Measurements from ENCODE around the gene LSM10.

LSM10 gene

DNA sequence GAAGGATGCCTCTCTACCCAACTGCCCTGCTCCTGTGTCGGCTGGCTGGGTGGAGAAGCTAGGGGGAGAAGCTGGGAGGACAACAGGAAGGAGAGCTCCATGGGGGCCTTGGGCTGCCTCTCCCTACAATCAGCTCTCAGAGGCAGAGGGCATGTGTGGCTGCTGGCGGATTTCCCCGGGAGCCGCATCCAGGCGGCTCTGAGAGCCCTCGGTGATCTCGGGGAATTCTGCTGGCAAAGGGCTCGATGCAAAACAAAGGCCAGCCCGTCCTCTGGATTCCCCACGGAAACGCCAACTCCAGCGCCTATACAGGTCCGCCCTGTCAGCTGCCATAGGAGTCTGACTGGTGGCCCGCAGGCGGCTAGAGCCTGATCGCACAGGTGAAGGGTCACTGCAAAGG lies 47.9 kb downstream of the LSM10 start:
- no peaks in the 10 kb centered on the region for H3K27me3 ChIP-seq (ENCODE audit: low read length)
- no peak overlapping the region for H3K9ac ChIP-seq (ENCODE audit: low read length)
- no peak for TF ChIP-seq EZH2phosphoT487 (conservative IDR thresholded peaks at IDR 0.05; ENCODE audit: low read length)
- TF ChIP-seq, protein P1, sequence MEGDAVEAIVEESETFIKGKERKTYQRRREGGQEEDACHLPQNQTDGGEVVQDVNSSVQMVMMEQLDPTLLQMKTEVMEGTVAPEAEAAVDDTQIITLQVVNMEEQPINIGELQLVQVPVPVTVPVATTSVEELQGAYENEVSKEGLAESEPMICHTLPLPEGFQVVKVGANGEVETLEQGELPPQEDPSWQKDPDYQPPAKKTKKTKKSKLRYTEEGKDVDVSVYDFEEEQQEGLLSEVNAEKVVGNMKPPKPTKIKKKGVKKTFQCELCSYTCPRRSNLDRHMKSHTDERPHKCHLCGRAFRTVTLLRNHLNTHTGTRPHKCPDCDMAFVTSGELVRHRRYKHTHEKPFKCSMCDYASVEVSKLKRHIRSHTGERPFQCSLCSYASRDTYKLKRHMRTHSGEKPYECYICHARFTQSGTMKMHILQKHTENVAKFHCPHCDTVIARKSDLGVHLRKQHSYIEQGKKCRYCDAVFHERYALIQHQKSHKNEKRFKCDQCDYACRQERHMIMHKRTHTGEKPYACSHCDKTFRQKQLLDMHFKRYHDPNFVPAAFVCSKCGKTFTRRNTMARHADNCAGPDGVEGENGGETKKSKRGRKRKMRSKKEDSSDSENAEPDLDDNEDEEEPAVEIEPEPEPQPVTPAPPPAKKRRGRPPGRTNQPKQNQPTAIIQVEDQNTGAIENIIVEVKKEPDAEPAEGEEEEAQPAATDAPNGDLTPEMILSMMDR (IDR thresholded peaks at IDR 0.05; ENCODE audit: insufficient read depth, low read length, poor library complexity, severe bottlenecking) = no peak
- no peaks in the 10 kb centered on the region for H3K9me2 ChIP-seq (replicated peaks; ENCODE audit: insufficient read depth, low read length)
- no peaks in the 10 kb centered on the region for H3K36me3 ChIP-seq (ENCODE audit: low read length)
- H3K79me2 ChIP-seq (ENCODE audit: insufficient read depth, low read length) = no peaks in the 10 kb centered on the region
- no peaks in the 10 kb centered on the region for H3K9me3 ChIP-seq (ENCODE audit: insufficient read depth, low read length)
- H4K20me1 ChIP-seq (ENCODE audit: low read depth, low read length) = no peaks in the 10 kb centered on the region
- no peaks in the 10 kb centered on the region for H3F3A ChIP-seq (ENCODE audit: insufficient read depth)
- H3K4me3 ChIP-seq (ENCODE audit: insufficient read depth, low read length, poor library complexity, severe bottlenecking) = no peak overlapping the region
- no peak overlapping the region for H2AFZ ChIP-seq (ENCODE audit: low read depth, low read length, severe bottlenecking)
- H3K27ac ChIP-seq (ENCODE audit: low read depth, low read length) = no peak overlapping the region
- H3K4me2 ChIP-seq (ENCODE audit: low read depth, low read length, poor library complexity, severe bottlenecking) = no peak overlapping the region

DNA sequence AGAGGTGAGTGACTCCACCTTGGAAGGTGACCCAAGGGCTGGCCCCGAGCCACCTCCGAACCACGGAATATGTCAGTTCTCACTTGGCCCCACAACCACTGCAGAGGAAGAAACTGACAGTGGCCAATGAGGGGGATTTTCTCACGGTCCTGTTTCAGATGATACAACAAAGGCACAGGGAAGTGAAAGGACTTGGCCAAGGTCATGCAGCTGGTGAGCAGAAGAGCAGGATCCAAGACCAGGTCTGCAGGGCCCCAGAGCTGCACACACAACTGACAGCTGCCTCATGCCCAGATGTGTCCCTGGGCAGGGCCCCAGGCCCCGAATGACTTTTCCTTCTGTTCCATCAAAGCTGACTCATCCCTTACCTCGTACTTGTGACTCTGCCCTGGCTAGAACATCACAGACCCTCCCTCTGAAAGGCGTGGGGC lies 48.5 kb downstream of the LSM10 start:
- Histone ChIP-seq H3K4me3 (ENCODE audit: insufficient read depth, low read length, poor library complexity, severe bottlenecking) (no peak overlapping the region), H3K9me2 (replicated peaks; ENCODE audit: insufficient read depth, low read length) (no peaks in the 10 kb centered on the region), H2AFZ (ENCODE audit: low read depth, low read length, severe bottlenecking) (no peak overlapping the region), H3K36me3 (ENCODE audit: low read length) (no peaks in the 10 kb centered on the region), H3K4me2 (ENCODE audit: low read depth, low read length, poor library complexity, severe bottlenecking) (no peak overlapping the region), H3K27me3 (ENCODE audit: low read length) (no peaks in the 10 kb centered on the region), H3K9me3 (ENCODE audit: insufficient read depth, low read length) (no peaks in the 10 kb centered on the region), H3F3A (ENCODE audit: insufficient read depth) (no peaks in the 10 kb centered on the region), H3K9ac (ENCODE audit: low read length) (no peak overlapping the region), H4K20me1 (ENCODE audit: low read depth, low read length) (no peaks in the 10 kb centered on the region), H3K27ac (ENCODE audit: low read depth, low read length) (no peak overlapping the region), H3K79me2 (ENCODE audit: insufficient read depth, low read length) (no peaks in the 10 kb centered on the region)
- no peak for TF ChIP-seq EZH2phosphoT487 (conservative IDR thresholded peaks at IDR 0.05; ENCODE audit: low read length)
- TF ChIP-seq, protein P1 (IDR thresholded peaks at IDR 0.05; ENCODE audit: insufficient read depth, low read length, poor library complexity, severe bottlenecking) = no peak

DNA sequence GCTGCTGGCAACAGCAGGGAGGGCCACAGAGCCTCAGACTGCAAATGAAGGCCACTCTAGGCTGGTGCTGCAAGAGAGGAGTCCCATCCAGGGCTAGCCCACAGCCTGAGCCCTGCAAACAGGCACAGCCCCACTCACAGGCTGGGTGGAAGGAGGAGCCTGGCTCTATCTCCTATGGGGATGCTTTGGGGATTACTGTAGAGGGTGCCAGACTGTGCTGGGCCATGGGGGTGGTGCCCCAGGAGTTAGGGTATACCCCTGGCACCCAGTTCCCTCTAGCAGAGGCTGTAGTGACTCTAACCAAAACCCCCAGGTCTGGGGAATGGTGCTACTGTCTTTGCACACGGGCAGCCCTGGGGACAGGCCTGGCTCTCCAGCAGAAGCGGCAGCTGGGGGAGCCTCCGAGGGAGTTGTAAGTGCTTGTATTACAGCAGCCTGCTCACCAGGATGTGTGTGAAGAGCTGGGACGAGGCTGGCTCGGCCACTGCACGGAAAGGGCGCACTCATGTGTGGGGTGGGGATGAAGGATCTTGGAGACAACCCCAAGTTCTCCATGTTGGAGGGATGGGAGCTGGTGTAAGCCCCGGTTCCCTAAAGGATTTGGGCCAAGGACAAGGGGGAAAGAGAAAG lies 50.9 kb downstream of the LSM10 start:
- Histone ChIP-seq H2AFZ (ENCODE audit: low read depth, low read length, severe bottlenecking) (no peak overlapping the region), H4K20me1 (ENCODE audit: low read depth, low read length) (no peaks in the 10 kb centered on the region), H3K79me2 (ENCODE audit: insufficient read depth, low read length) (no peaks in the 10 kb centered on the region), H3K9me3 (ENCODE audit: insufficient read depth, low read length) (no peaks in the 10 kb centered on the region), H3K4me2 (ENCODE audit: low read depth, low read length, poor library complexity, severe bottlenecking) (no peak overlapping the region), H3K27me3 (ENCODE audit: low read length) (no peaks in the 10 kb centered on the region), H3K9ac (ENCODE audit: low read length) (no peak overlapping the region), H3K4me3 (ENCODE audit: insufficient read depth, low read length, poor library complexity, severe bottlenecking) (no peak overlapping the region), H3F3A (ENCODE audit: insufficient read depth) (no peaks in the 10 kb centered on the region), H3K27ac (ENCODE audit: low read depth, low read length) (no peak overlapping the region), H3K9me2 (replicated peaks; ENCODE audit: insufficient read depth, low read length) (no peaks in the 10 kb centered on the region), H3K36me3 (ENCODE audit: low read length) (no peaks in the 10 kb centered on the region)
- no peak for TF ChIP-seq EZH2phosphoT487 (conservative IDR thresholded peaks at IDR 0.05; ENCODE audit: low read length)
- TF ChIP-seq, protein P1 (IDR thresholded peaks at IDR 0.05; ENCODE audit: insufficient read depth, low read length, poor library complexity, severe bottlenecking) = no peak

Measured in SU-DHL-6 (cell line).